ENCODE measurements around the gene FAF1. TPM values are rescaled to one million over a fixed set of nuclear protein-coding genes. Genes with fewer than 3 reads are reported as not detected.

FAF1 gene
- total RNA-seq, 1 experiment from 2014 or later, result 14.7 TPM

GRCh38 chr1:50462964-50463363 lies 497.1 kb downstream of the FAF1 start:
- Histone ChIP-seq H3K9me2 (replicated peaks; ENCODE audit: low read length) (no peaks in the 10 kb centered on the region), H3K27ac (ENCODE audit: low read length) (no peak overlapping the region), H3K4me2 (ENCODE audit: low read length) (no peak overlapping the region), H3K9ac (ENCODE audit: low read length) (no peak overlapping the region), H3F3A (ENCODE audit: low read length, unreplicated experiment) (no peaks in the 10 kb centered on the region), H3K9me3 (ENCODE audit: low read length) (no peaks in the 10 kb centered on the region), H3K27me3 (ENCODE audit: low read length) (no peaks in the 10 kb centered on the region), H4K20me1 (ENCODE audit: low read length) (no peaks in the 10 kb centered on the region), H3K79me2 (ENCODE audit: low read length) (no peaks in the 10 kb centered on the region), H2AFZ (ENCODE audit: low read length) (no peak overlapping the region), H3K4me3 (ENCODE audit: low read length) (no peak overlapping the region), H3K36me3 (ENCODE audit: low read depth, low read length) (no peaks in the 10 kb centered on the region), H3K4me1 (ENCODE audit: insufficient read depth, low read length) (no peaks in the 10 kb centered on the region)
- DNase-seq (no peak), ATAC-seq (no peak)
- TF ChIP-seq EZH2 (IDR thresholded peaks at IDR 0.05; ENCODE audit: low read length, unreplicated experiment) (no peak), EZH2phosphoT487 (IDR thresholded peaks at IDR 0.05; ENCODE audit: borderline replicate concordance, low read length) (no peak), CTCF (conservative IDR thresholded peaks at IDR 0.05; ENCODE audit: low read depth, low read length) (no peak)
- intact Hi-C loops (cut with micrococcal nuclease), result no loop called here
- BruUV-seq (replicated peaks), result no TSS peak
- POLR2A ChIA-PET (ENCODE audit: unreplicated experiment), result no interaction called here
- CTCF ChIA-PET, result no interaction called here

DNA sequence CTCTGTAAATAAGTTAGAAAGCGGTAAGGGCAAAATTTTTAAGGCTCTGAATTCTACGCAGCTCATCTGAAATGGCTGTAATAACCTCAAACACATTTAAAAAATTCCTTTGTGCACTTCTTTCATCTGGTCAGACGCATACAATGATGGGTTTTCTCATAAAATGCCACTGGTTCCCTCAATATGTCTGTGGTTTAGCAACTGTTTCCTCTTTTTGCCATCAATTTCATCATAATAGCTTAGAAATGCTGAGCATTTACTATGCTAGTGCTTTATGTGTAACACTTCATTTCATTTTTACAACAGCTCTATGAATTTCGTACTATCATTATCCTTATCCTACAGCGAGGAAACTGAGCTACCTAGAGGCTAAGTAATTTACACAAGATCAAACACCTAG lies 501.6 kb downstream of the FAF1 start:
- H3K4me3 ChIP-seq (ENCODE audit: low read length), result no peak overlapping the region
- no TSS peak for BruUV-seq (replicated peaks)
- intact Hi-C loops (cut with micrococcal nuclease), result no loop called here
- no peaks in the 10 kb centered on the region for H4K20me1 ChIP-seq (ENCODE audit: low read length)
- no peaks in the 10 kb centered on the region for H3K4me1 ChIP-seq (ENCODE audit: insufficient read depth, low read length)
- no peaks in the 10 kb centered on the region for H3K9me2 ChIP-seq (replicated peaks; ENCODE audit: low read length)
- no peak overlapping the region for H3K9ac ChIP-seq (ENCODE audit: low read length)
- no peaks in the 10 kb centered on the region for H3K36me3 ChIP-seq (ENCODE audit: low read depth, low read length)
- no peaks in the 10 kb centered on the region for H3F3A ChIP-seq (ENCODE audit: low read length, unreplicated experiment)
- ATAC-seq (no peak), DNase-seq (no peak)
- H3K27me3 ChIP-seq (ENCODE audit: low read length), result no peaks in the 10 kb centered on the region
- TF ChIP-seq EZH2phosphoT487 (IDR thresholded peaks at IDR 0.05; ENCODE audit: borderline replicate concordance, low read length) (no peak), EZH2 (IDR thresholded peaks at IDR 0.05; ENCODE audit: low read length, unreplicated experiment) (no peak), CTCF (conservative IDR thresholded peaks at IDR 0.05; ENCODE audit: low read depth, low read length) (no peak)
- POLR2A ChIA-PET (ENCODE audit: unreplicated experiment), result no interaction called here
- CTCF ChIA-PET, result no interaction called here
- no peak overlapping the region for H3K4me2 ChIP-seq (ENCODE audit: low read length)
- no peaks in the 10 kb centered on the region for H3K9me3 ChIP-seq (ENCODE audit: low read length)
- no peak overlapping the region for H3K27ac ChIP-seq (ENCODE audit: low read length)
- H3K79me2 ChIP-seq (ENCODE audit: low read length), result no peaks in the 10 kb centered on the region
- no peak overlapping the region for H2AFZ ChIP-seq (ENCODE audit: low read length)

DNA sequence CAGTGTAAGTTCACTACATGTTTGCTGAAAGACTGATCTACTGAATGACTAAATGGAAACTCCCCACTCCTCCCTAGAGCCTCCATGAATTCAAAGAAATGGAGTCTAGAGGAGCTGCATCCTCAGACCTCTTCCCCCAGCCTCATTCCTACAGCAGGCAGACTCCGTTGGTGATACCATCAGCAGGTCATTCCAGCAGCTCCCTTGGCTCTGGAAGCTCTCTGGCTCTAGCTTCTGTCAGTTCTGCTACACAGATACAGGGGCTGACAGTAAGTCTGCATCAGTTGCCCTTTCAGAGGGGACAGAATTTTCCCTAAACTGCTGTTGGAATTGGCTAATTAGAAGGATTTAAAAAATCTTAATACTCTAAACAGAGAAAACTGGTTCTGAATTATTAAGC lies 505.2 kb downstream of the FAF1 start:
- intact Hi-C loops (cut with micrococcal nuclease), result no loop called here
- Histone ChIP-seq H3K4me2 (ENCODE audit: low read length) (no peak overlapping the region), H3K79me2 (ENCODE audit: low read length) (no peaks in the 10 kb centered on the region), H3K4me3 (ENCODE audit: low read length) (no peak overlapping the region), H3K27ac (ENCODE audit: low read length) (no peak overlapping the region), H4K20me1 (ENCODE audit: low read length) (no peaks in the 10 kb centered on the region), H2AFZ (ENCODE audit: low read length) (no peak overlapping the region), H3K27me3 (ENCODE audit: low read length) (no peaks in the 10 kb centered on the region), H3K36me3 (ENCODE audit: low read depth, low read length) (no peaks in the 10 kb centered on the region), H3K4me1 (ENCODE audit: insufficient read depth, low read length) (no peaks in the 10 kb centered on the region), H3F3A (ENCODE audit: low read length, unreplicated experiment) (no peaks in the 10 kb centered on the region), H3K9ac (ENCODE audit: low read length) (no peak overlapping the region), H3K9me3 (ENCODE audit: low read length) (no peaks in the 10 kb centered on the region), H3K9me2 (replicated peaks; ENCODE audit: low read length) (no peaks in the 10 kb centered on the region)
- ChIA-PET POLR2A (ENCODE audit: unreplicated experiment) (no interaction called here), CTCF (no interaction called here)
- DNase-seq (no peak), ATAC-seq (no peak)
- no TSS peak for BruUV-seq (replicated peaks)
- no peak for TF ChIP-seq CTCF (conservative IDR thresholded peaks at IDR 0.05; ENCODE audit: low read depth, low read length)
- TF ChIP-seq EZH2 (IDR thresholded peaks at IDR 0.05; ENCODE audit: low read length, unreplicated experiment), result no peak
- no peak for TF ChIP-seq EZH2phosphoT487 (IDR thresholded peaks at IDR 0.05; ENCODE audit: borderline replicate concordance, low read length)

Data from PC-3 (cell line).